Activated CD4-positive, alpha-beta T cell treated with anti-CD3 and anti-CD28 coated beads, Interleukin-2, amount 50 U/mL, for 16 hours (primary cell): Measurements from ENCODE around the gene CSNK1A1.
"Not testable (repeated sequence)": the region's sequence is repeated elsewhere in the genome, so short reads cannot be mapped to it uniquely, and the experiment has no call there.

Experiments
- DNase-seq: peaks from one replicate; pipeline ENCODE4 v3.0.0-alpha.2; 2020

CSNK1A1 gene

GRCh38 chr5:149526845-149527590 lies 24.2 kb downstream of the CSNK1A1 start:
- no peak for DNase-seq

- DNase-seq: no peak
Observed at GRCh38 chr5:149521739-149522685, 29.2 kb downstream of the CSNK1A1 start.

GRCh38 chr5:149519601-149520000 lies 31.6 kb downstream of the CSNK1A1 start:
- no peak for DNase-seq

- DNase-seq: no peak
Observed at GRCh38 chr5:149518620-149519019, 32.6 kb downstream of the CSNK1A1 start.

GRCh38 chr5:149517461-149518122 lies 33.6 kb downstream of the CSNK1A1 start:
- DNase-seq: no peak

GRCh38 chr5:149514512-149514911 lies 36.7 kb downstream of the CSNK1A1 start:
- DNase-seq: no peak

GRCh38 chr5:149513372-149513947 lies 37.8 kb downstream of the CSNK1A1 start:
- not testable (repeated sequence) for DNase-seq

- DNase-seq: no peak
Observed at GRCh38 chr5:149510136-149510535, 41.1 kb downstream of the CSNK1A1 start.

- no peak for DNase-seq
Observed at GRCh38 chr5:149504677-149505076, 46.6 kb downstream of the CSNK1A1 start.

GRCh38 chr5:149503006-149503405 lies 48.2 kb downstream of the CSNK1A1 start:
- no peak for DNase-seq

GRCh38 chr5:149500922-149501582 lies 50.2 kb downstream of the CSNK1A1 start:
- DNase-seq: no peak

GRCh38 chr5:149498724-149499336 lies 52.4 kb downstream of the CSNK1A1 start:
- no peak for DNase-seq

GRCh38 chr5:149497357-149497756 lies 53.9 kb downstream of the CSNK1A1 start:
- no peak for DNase-seq

GRCh38 chr5:149496917-149497316 lies 54.3 kb downstream of the CSNK1A1 start:
- DNase-seq: no peak

- DNase-seq: no peak
Observed at GRCh38 chr5:149496166-149496565, 55.1 kb downstream of the CSNK1A1 start.

- no peak for DNase-seq
Observed at GRCh38 chr5:149495673-149496072, 55.6 kb downstream of the CSNK1A1 start.

- no peak for DNase-seq
Observed at GRCh38 chr5:149493316-149493715, 57.9 kb downstream of the CSNK1A1 start.

GRCh38 chr5:149492781-149493180 lies 58.5 kb downstream of the CSNK1A1 start:
- no peak for DNase-seq

GRCh38 chr5:149490599-149491485 lies 60.4 kb downstream of the CSNK1A1 start:
- no peak for DNase-seq

GRCh38 chr5:149489605-149490037 lies 61.6 kb downstream of the CSNK1A1 start:
- DNase-seq: no peak
